Activated T-helper 2 cell treated with anti-CD3 and anti-CD28 coated beads, Interferon-gamma antibody, Interleukin-2, Interleukin-4, amounts not matched to agents 10 μg/mL and 5 μg/mL and 100 μg/mL, durations not matched to agents 14 hours and 24 hours and 36 hours (primary cell): ENCODE results near the gene HCN4. TPM values are rescaled to one million over a fixed set of nuclear protein-coding genes. Genes with fewer than 3 reads are reported as not detected.

Experiments used
- DNase-seq: peaks from one replicate; pipeline ENCODE4 v3.0.0; 2021; ENCODE audit warnings: low spot score
- H3K27ac Mint-ChIP-seq: one replicate; pipeline ENCODE4 v1.8.0; 2021; ENCODE audit warnings: mixed read lengths
- H3K27me3 Mint-ChIP-seq: one replicate; pipeline ENCODE4 v1.8.0; 2021; ENCODE audit warnings: low read depth, mixed read lengths
- H3K36me3 Mint-ChIP-seq: one replicate; pipeline ENCODE4 v1.8.0; 2021; ENCODE audit warnings: low read depth, mixed read lengths
- H3K4me1 Mint-ChIP-seq: one replicate; pipeline ENCODE4 v1.8.0; 2021; ENCODE audit warnings: low read depth, mixed read lengths
- H3K4me3 Mint-ChIP-seq: one replicate; pipeline ENCODE4 v1.8.0; 2021; ENCODE audit warnings: low read depth, mild to moderate bottlenecking, moderate library complexity, mixed read lengths
- H3K9me3 Mint-ChIP-seq: one replicate; pipeline ENCODE4 v1.8.0; 2021; ENCODE audit warnings: mixed read lengths
- intact Hi-C: fragments of 100-400 bp; cut with micrococcal nuclease; formaldehyde crosslinking; loops from one replicate; pipeline ENCODE4 v1.15.1; 2023
- total RNA-seq: library from RNA; stranded (reverse); gene quantifications from 2 replicates; pipeline ENCODE4 v1.2.3, GENCODE V29; 2022

HCN4 gene
- total RNA-seq, 1 donor from 2014 or later = 0.02 TPM

DNA sequence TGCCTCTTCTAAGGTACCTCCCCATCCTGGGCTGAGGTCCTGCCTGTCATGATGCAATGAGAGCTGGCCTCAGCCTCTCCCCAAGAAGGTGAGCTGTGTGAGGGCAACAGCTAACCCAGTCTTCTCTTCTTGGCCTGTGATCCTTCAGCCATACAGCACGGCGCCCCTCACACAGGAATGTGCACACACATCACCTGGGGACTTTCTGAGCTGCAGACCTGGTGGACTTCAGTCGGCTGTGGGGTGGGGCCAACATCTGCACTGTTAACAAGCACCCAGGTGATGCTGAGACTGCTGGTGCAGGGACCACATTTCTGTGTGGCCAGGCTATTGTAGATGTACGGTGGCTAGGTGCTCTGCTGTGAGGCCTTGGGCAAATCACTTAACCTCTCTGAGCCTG, 14.5 kb downstream of the HCN4 start:
- H3K9me3 Mint-ChIP-seq = no peaks in the 10 kb centered on the region
- DNase-seq = no peak

GRCh38 chr15:73353734-73354133, 15.0 kb downstream of the HCN4 start:
- Mint-ChIP-seq H3K36me3 (no peaks in the 10 kb centered on the region), H3K9me3 (no peaks in the 10 kb centered on the region), H3K4me3 (no peak overlapping the region), H3K27me3 (no peaks in the 10 kb centered on the region), H3K27ac (no peak overlapping the region), H3K4me1 (no peaks in the 10 kb centered on the region)
- intact Hi-C loops = no loop called here
- DNase-seq = no peak

More for the DNA sequence above, 14.5 kb downstream of the HCN4 start:
- intact Hi-C loops = no loop called here
- Mint-ChIP-seq H3K27ac (no peak overlapping the region), H3K36me3 (no peaks in the 10 kb centered on the region), H3K27me3 (no peaks in the 10 kb centered on the region), H3K4me3 (no peak overlapping the region), H3K4me1 (no peaks in the 10 kb centered on the region)

GRCh38 chr15:73352082-73352481, 16.7 kb downstream of the HCN4 start:
- intact Hi-C loops = no loop called here

GRCh38 chr15:73349191-73349590, 19.6 kb downstream of the HCN4 start:
- no peaks in the 10 kb centered on the region for H3K9me3 Mint-ChIP-seq
- H3K36me3 Mint-ChIP-seq = no peaks in the 10 kb centered on the region
- no peak overlapping the region for H3K4me3 Mint-ChIP-seq
- no peaks in the 10 kb centered on the region for H3K27me3 Mint-ChIP-seq
- intact Hi-C loops = no loop called here
- H3K4me1 Mint-ChIP-seq = no peaks in the 10 kb centered on the region
- DNase-seq = no peak
- H3K27ac Mint-ChIP-seq = no peak overlapping the region

More at GRCh38 chr15:73352082-73352481, 16.7 kb downstream of the HCN4 start:
- H3K4me3 Mint-ChIP-seq = no peak overlapping the region
- no peaks in the 10 kb centered on the region for H3K36me3 Mint-ChIP-seq
- H3K27me3 Mint-ChIP-seq = no peaks in the 10 kb centered on the region
- DNase-seq = no peak
- H3K4me1 Mint-ChIP-seq = no peaks in the 10 kb centered on the region
- no peaks in the 10 kb centered on the region for H3K9me3 Mint-ChIP-seq
- H3K27ac Mint-ChIP-seq = no peak overlapping the region

DNA sequence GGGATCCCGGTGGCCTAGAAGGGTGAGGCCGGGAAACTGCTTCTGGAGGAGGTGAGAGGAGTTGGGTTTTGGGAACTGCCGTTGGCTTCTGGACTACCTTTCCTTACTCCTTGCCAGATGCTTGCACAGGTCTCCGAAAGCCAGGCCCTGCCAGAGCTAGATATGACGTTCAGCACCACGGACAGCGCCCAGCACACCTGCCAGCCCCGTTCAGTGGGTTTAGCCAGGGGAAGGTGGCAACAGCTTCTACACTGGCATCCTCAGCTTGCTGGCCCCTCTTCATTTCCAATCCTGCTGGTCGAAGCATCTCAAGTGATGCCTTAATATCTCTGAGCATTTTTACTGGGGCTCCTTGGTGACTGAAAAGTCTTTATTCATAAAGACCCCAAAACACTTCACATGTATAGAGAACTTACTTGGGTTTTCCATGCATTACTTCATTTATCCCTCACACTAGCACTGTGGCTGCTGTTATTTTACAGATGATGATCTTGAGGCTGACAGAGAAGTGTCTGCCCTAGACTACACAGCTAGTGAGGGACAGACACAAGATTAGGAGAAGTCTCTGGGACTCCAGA, 21.9 kb downstream of the HCN4 start:
- DNase-seq = peak; percentile 42
- intact Hi-C loops = no loop called here
- Mint-ChIP-seq H3K27me3 (no peaks in the 10 kb centered on the region), H3K4me1 (no peaks in the 10 kb centered on the region), H3K9me3 (no peaks in the 10 kb centered on the region), H3K4me3 (no peak overlapping the region), H3K27ac (no peak overlapping the region), H3K36me3 (no peaks in the 10 kb centered on the region)

DNA sequence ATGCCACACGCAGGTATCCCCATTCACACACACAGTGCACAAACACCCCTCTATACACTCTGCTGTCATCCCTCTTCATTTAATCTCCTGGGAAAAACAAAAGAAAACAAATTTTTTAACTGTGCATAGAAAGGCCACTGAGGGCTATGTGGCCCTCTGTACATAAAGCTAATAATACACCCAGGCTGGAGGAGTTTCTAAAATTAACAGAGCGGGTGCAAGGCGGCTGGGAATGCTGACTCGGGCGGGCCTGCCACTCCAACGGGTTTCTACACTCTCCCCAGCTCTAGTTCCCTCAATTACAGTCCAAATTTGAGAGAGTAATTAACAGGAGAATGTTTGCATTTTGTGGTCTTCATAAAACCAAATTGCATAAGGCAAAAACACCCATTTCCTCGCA, 23.1 kb downstream of the HCN4 start:
- no peak overlapping the region for H3K27ac Mint-ChIP-seq
- no peaks in the 10 kb centered on the region for H3K9me3 Mint-ChIP-seq
- H3K27me3 Mint-ChIP-seq = no peaks in the 10 kb centered on the region
- no peak for DNase-seq
- intact Hi-C loops = no loop called here
- no peaks in the 10 kb centered on the region for H3K36me3 Mint-ChIP-seq
- no peaks in the 10 kb centered on the region for H3K4me1 Mint-ChIP-seq
- H3K4me3 Mint-ChIP-seq = no peak overlapping the region

GRCh38 chr15:73344056-73344455, 24.7 kb downstream of the HCN4 start:
- H3K36me3 Mint-ChIP-seq = no peaks in the 10 kb centered on the region

GRCh38 chr15:73341886-73342600, 26.7 kb downstream of the HCN4 start:
- no peak for DNase-seq
- Mint-ChIP-seq H3K9me3 (no peaks in the 10 kb centered on the region), H3K27ac (no peak overlapping the region), H3K4me3 (no peak overlapping the region), H3K36me3 (no peaks in the 10 kb centered on the region), H3K27me3 (no peaks in the 10 kb centered on the region), H3K4me1 (no peaks in the 10 kb centered on the region)
- intact Hi-C loops = no loop called here

More at GRCh38 chr15:73344056-73344455, 24.7 kb downstream of the HCN4 start:
- no peaks in the 10 kb centered on the region for H3K9me3 Mint-ChIP-seq
- no peak for DNase-seq
- no peak overlapping the region for H3K4me3 Mint-ChIP-seq
- no peak overlapping the region for H3K27ac Mint-ChIP-seq
- H3K27me3 Mint-ChIP-seq = no peaks in the 10 kb centered on the region
- H3K4me1 Mint-ChIP-seq = no peaks in the 10 kb centered on the region
- intact Hi-C loops = no loop called here

- H3K36me3 Mint-ChIP-seq = no peaks in the 10 kb centered on the region
- no peak for DNase-seq
- intact Hi-C loops = no loop called here
- no peaks in the 10 kb centered on the region for H3K9me3 Mint-ChIP-seq
- H3K27ac Mint-ChIP-seq = no peak overlapping the region
- no peaks in the 10 kb centered on the region for H3K4me1 Mint-ChIP-seq
- H3K27me3 Mint-ChIP-seq = no peaks in the 10 kb centered on the region
- no peak overlapping the region for H3K4me3 Mint-ChIP-seq
Measured at GRCh38 chr15:73340502-73341192, 28.1 kb downstream of the HCN4 start.

GRCh38 chr15:73338606-73339374, 30.0 kb downstream of the HCN4 start:
- DNase-seq = no peak
- H3K36me3 Mint-ChIP-seq = no peaks in the 10 kb centered on the region
- no peak overlapping the region for H3K27ac Mint-ChIP-seq
- H3K4me1 Mint-ChIP-seq = no peaks in the 10 kb centered on the region
- H3K9me3 Mint-ChIP-seq = no peaks in the 10 kb centered on the region
- intact Hi-C loops = no loop called here
- no peaks in the 10 kb centered on the region for H3K27me3 Mint-ChIP-seq
- H3K4me3 Mint-ChIP-seq = no peak overlapping the region

GRCh38 chr15:73338058-73338457, 30.7 kb downstream of the HCN4 start:
- no peak overlapping the region for H3K4me3 Mint-ChIP-seq
- H3K27me3 Mint-ChIP-seq = no peaks in the 10 kb centered on the region
- no peaks in the 10 kb centered on the region for H3K36me3 Mint-ChIP-seq
- intact Hi-C loops = no loop called here
- no peak overlapping the region for H3K27ac Mint-ChIP-seq
- no peaks in the 10 kb centered on the region for H3K9me3 Mint-ChIP-seq
- no peaks in the 10 kb centered on the region for H3K4me1 Mint-ChIP-seq
- DNase-seq = no peak

- no peak overlapping the region for H3K4me3 Mint-ChIP-seq
- no peaks in the 10 kb centered on the region for H3K27me3 Mint-ChIP-seq
- H3K36me3 Mint-ChIP-seq = no peaks in the 10 kb centered on the region
- H3K27ac Mint-ChIP-seq = no peak overlapping the region
- H3K4me1 Mint-ChIP-seq = no peaks in the 10 kb centered on the region
- no peaks in the 10 kb centered on the region for H3K9me3 Mint-ChIP-seq
- DNase-seq = no peak
- intact Hi-C loops = no loop called here
Measured at GRCh38 chr15:73337187-73337586, 31.6 kb downstream of the HCN4 start.

DNA sequence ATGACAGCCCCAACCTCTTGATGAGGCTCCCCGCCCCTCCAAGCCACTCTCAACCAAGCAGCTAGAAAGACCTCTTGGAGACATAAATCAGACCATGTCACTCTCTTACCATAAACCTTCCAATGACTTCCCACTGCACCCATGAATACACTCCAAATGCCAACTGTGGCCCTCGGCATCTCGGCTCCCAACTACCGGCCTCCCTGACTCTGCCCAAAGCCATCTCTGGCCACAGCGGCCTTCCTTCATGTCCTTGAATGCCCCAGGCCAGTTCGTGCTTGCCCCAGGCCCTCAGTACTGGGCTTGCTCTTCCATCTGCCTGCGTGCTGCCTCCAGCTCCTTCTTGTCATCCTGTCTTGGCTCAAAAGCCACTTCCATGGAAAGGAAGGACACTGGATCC, 32.0 kb downstream of the HCN4 start:
- H3K4me3 Mint-ChIP-seq = no peak overlapping the region
- H3K9me3 Mint-ChIP-seq = no peaks in the 10 kb centered on the region
- intact Hi-C loops = no loop called here
- no peaks in the 10 kb centered on the region for H3K36me3 Mint-ChIP-seq
- H3K27ac Mint-ChIP-seq = no peak overlapping the region
- no peaks in the 10 kb centered on the region for H3K4me1 Mint-ChIP-seq
- H3K27me3 Mint-ChIP-seq = no peaks in the 10 kb centered on the region
- no peak for DNase-seq
